Breast epithelium (tissue), 4 donors: ENCODE measurements around the gene ULK4. TPM values are rescaled to one million over a fixed set of nuclear protein-coding genes. Genes with fewer than 3 reads are reported as not detected.
"Not testable (repeated sequence)": the region's sequence is repeated elsewhere in the genome, so short reads cannot be mapped to it uniquely, and the experiment has no call there.

Experiments
- DNase-seq, 2 donors: peaks; one replicate each; pipeline ENCODE4 v3.0.0-alpha.2; 2019; ENCODE audit warnings: low spot score in 2 of 2
- H3K27ac ChIP-seq, 2 donors: fragments of 200-600 bp; sonication (generic) in 1 of 2; one replicate each; pipeline ENCODE4 v1.5.1; 2016 to 2019; ENCODE audit warnings: mild to moderate bottlenecking in 1 of 2
- H3K27me3 ChIP-seq, 2 donors: fragments of 200-600 bp; sonication (generic) in 1 of 2; one replicate each; pipeline versions ENCODE4 v1.5.1 to v1.6.0; 2017 to 2019; ENCODE audit warnings: control low read depth in 1 of 2, mild to moderate bottlenecking in 1 of 2
- H3K36me3 ChIP-seq: fragments of 200-600 bp; one replicate; pipeline ENCODE4 v1.5.1; 2019
- H3K4me1 ChIP-seq, 2 donors: fragments of 200-600 bp; sonication (generic); one replicate each; pipeline ENCODE4 v1.5.1; 2016 to 2019; ENCODE audit warnings: control low read depth in 1 of 2
- H3K4me3 ChIP-seq, 3 donors: fragments of 200-600 bp; sonication (generic); 1 replicate in 2 of 3; 2 replicates in 1 of 3; pipeline ENCODE4 v1.5.1; 2016 to 2019; ENCODE audit warnings: mild to moderate bottlenecking in 3 of 3, moderate library complexity in 2 of 3
- H3K9me3 ChIP-seq, 2 donors: fragments of 200-600 bp; sonication (generic) in 1 of 2; one replicate each; pipeline ENCODE4 v1.5.1; 2016 to 2019; ENCODE audit warnings: control low read depth in 1 of 2
- CTCF ChIP-seq, 3 donors: fragments of 450-650 bp; IDR thresholded peaks; one replicate each; pipeline ENCODE4 v1.5.1; 2016 to 2017; ENCODE audit warnings: antibody characterized with exemption in 3 of 3, mild to moderate bottlenecking in 3 of 3, moderate library complexity in 3 of 3
- POLR2A ChIP-seq: fragments of 450-650 bp; IDR thresholded peaks from one replicate; pipeline ENCODE4 v1.6.1; 2016; ENCODE audit warnings: antibody characterized with exemption, mild to moderate bottlenecking, moderate library complexity
- POLR2AphosphoS5 ChIP-seq, 3 donors: sonication (generic); formaldehyde crosslinking; IDR thresholded peaks; one replicate each; pipeline ENCODE4 v1.6.1; 2017; ENCODE audit warnings: antibody characterized with exemption in 3 of 3
- intact Hi-C: fragments of 100-400 bp; cut with DNase I; formaldehyde crosslinking; loops from one replicate; pipeline ENCODE4 v1.15.1; 2023; ENCODE audit warnings: low total_unique reads
- total RNA-seq, 3 donors: library from RNA; depleted of rRNA; stranded (reverse); fragments of >200 nt; gene quantifications; one replicate each; pipeline ENCODE4 v1.1.0, GENCODE V29; 2016

Gene ULK4
- total RNA-seq, 3 donors from 2014 or later = 23.0 to 52.8 (median 31.8) TPM

GRCh38 chr3:41700155-41700554 lies 261.7 kb downstream of the ULK4 start:
- intact Hi-C loops = no loop called here
- H3K9me3 ChIP-seq = no peaks in the 10 kb centered on the region
- DNase-seq = no peak
- no peak overlapping the region for H3K4me3 ChIP-seq
- no peak overlapping the region for H3K27ac ChIP-seq
- H3K4me1 ChIP-seq = no peaks in the 10 kb centered on the region
- no peaks in the 10 kb centered on the region for H3K36me3 ChIP-seq
- H3K27me3 ChIP-seq = no peaks in the 10 kb centered on the region
- TF ChIP-seq CTCF (IDR thresholded peaks at IDR 0.05) (no peak), POLR2AphosphoS5 (IDR thresholded peaks at IDR 0.05) (no peak), POLR2A (no peak)

GRCh38 chr3:41698898-41699297 lies 263.0 kb downstream of the ULK4 start:
- H3K36me3 ChIP-seq = no peaks in the 10 kb centered on the region
- TF ChIP-seq CTCF (IDR thresholded peaks at IDR 0.05) = no peak
- TF ChIP-seq POLR2AphosphoS5 (IDR thresholded peaks at IDR 0.05) = no peak
- TF ChIP-seq POLR2A = no peak
- no peaks in the 10 kb centered on the region for H3K9me3 ChIP-seq
- intact Hi-C loops = no loop called here
- no peak overlapping the region for H3K4me3 ChIP-seq
- H3K27me3 ChIP-seq = no peaks in the 10 kb centered on the region
- H3K27ac ChIP-seq = no peak overlapping the region
- DNase-seq = no peak
- no peaks in the 10 kb centered on the region for H3K4me1 ChIP-seq

- H3K36me3 ChIP-seq = no peaks in the 10 kb centered on the region
- H3K4me1 ChIP-seq = no peaks in the 10 kb centered on the region
- H3K9me3 ChIP-seq = no peaks in the 10 kb centered on the region
- H3K27ac ChIP-seq = no peak overlapping the region
- no peaks in the 10 kb centered on the region for H3K27me3 ChIP-seq
- no peak overlapping the region for H3K4me3 ChIP-seq
- TF ChIP-seq POLR2AphosphoS5 (IDR thresholded peaks at IDR 0.05) (no peak), CTCF (IDR thresholded peaks at IDR 0.05) (no peak), POLR2A (no peak)
- intact Hi-C loops = no loop called here
- DNase-seq = no peak
Measured at GRCh38 chr3:41697702-41698101, 264.2 kb downstream of the ULK4 start.

GRCh38 chr3:41695806-41696205 lies 266.1 kb downstream of the ULK4 start:
- H3K9me3 ChIP-seq, intact Hi-C loops, H3K4me3 ChIP-seq, H3K27me3 ChIP-seq, H3K36me3 ChIP-seq, DNase-seq, H3K4me1 ChIP-seq, H3K27ac ChIP-seq: not testable (repeated sequence)

GRCh38 chr3:41693799-41694198 lies 268.1 kb downstream of the ULK4 start:
- intact Hi-C loops = no loop called here
- no peaks in the 10 kb centered on the region for H3K36me3 ChIP-seq
- no peaks in the 10 kb centered on the region for H3K27me3 ChIP-seq
- no peaks in the 10 kb centered on the region for H3K9me3 ChIP-seq
- no peak for DNase-seq
- no peak for TF ChIP-seq POLR2A
- no peak for TF ChIP-seq CTCF (IDR thresholded peaks at IDR 0.05)
- TF ChIP-seq POLR2AphosphoS5 (IDR thresholded peaks at IDR 0.05) = no peak
- H3K27ac ChIP-seq = peak overlapping the region in 1 of 2 donors; percentile 51
- H3K4me1 ChIP-seq = no peaks in the 10 kb centered on the region
- no peak overlapping the region for H3K4me3 ChIP-seq
